Measurements from ENCODE around the gene MTG1.
"Not testable (repeated sequence)": the region's sequence is repeated elsewhere in the genome, so short reads cannot be mapped to it uniquely, and the experiment has no call there.

The MTG1 gene

GRCh38 chr10:133401981-133402725, 8.2 kb downstream of the MTG1 start:
- no peak for DNase-seq

GRCh38 chr10:133403359-133403758, 9.4 kb downstream of the MTG1 start:
- DNase-seq: no peak

- DNase-seq: no peak
Measured at GRCh38 chr10:133403784-133404183, 9.8 kb downstream of the MTG1 start.

- DNase-seq: no peak
Measured at GRCh38 chr10:133405272-133405671, 11.3 kb downstream of the MTG1 start.

GRCh38 chr10:133405844-133406527, 12.0 kb downstream of the MTG1 start:
- no peak for DNase-seq

GRCh38 chr10:133411523-133412380, 17.8 kb downstream of the MTG1 start:
- no peak for DNase-seq

GRCh38 chr10:133412381-133412711, 18.4 kb downstream of the MTG1 start:
- no peak for DNase-seq

GRCh38 chr10:133414401-133414800, 20.4 kb downstream of the MTG1 start:
- DNase-seq: not testable (repeated sequence)

- DNase-seq: no peak
Measured at GRCh38 chr10:133415752-133416151, 21.8 kb downstream of the MTG1 start.

GRCh38 chr10:133418289-133418993, 24.5 kb downstream of the MTG1 start:
- no peak for DNase-seq

GRCh38 chr10:133419211-133419950, 25.4 kb downstream of the MTG1 start:
- DNase-seq: no peak

GRCh38 chr10:133420028-133420427, 26.1 kb downstream of the MTG1 start:
- no peak for DNase-seq

- no peak for DNase-seq
Measured at GRCh38 chr10:133420579-133420978, 26.6 kb downstream of the MTG1 start.

GRCh38 chr10:133421336-133422222, 27.6 kb downstream of the MTG1 start:
- no peak for DNase-seq

GRCh38 chr10:133422223-133422806, 28.4 kb downstream of the MTG1 start:
- DNase-seq: peak; percentile 43

- peak; percentile 37 for DNase-seq
Measured at GRCh38 chr10:133422807-133423771, 29.1 kb downstream of the MTG1 start.

- peak; percentile 29 for DNase-seq
Measured at GRCh38 chr10:133424102-133424501, 30.1 kb downstream of the MTG1 start.

- not testable (repeated sequence) for DNase-seq
Measured at GRCh38 chr10:133424601-133425000, 30.6 kb downstream of the MTG1 start, which contains the start of gene SPRN. Gene SPRN (minus strand): TSS chr10:133424625. CDS start chr10:133423681, 944 bp downstream.

GRCh38 chr10:133429571-133429970, 35.6 kb downstream of the MTG1 start:
- DNase-seq: not testable (repeated sequence)

All from left hindlimb (tissue), 1 donor.